Astrocyte (in vitro differentiated cells and primary cell): ENCODE measurements around the gene SENP1.

Experiments
- EZH2 ChIP-seq: IDR thresholded peaks from 2 replicates; pipeline ENCODE4 v1.6.1; 2012; ENCODE audit warnings: mild to moderate bottlenecking, low read length, inconsistent platforms; ENCODE audit not compliant: insufficient read depth
- TF ChIP-seq, protein P1 (sequence below): IDR thresholded peaks from 2 replicates; pipeline ENCODE4 v1.5.1; 2011; ENCODE audit warnings: low read depth, mild to moderate bottlenecking, inconsistent platforms, low read length, moderate library complexity; ENCODE audit not compliant: insufficient read depth

DNA sequence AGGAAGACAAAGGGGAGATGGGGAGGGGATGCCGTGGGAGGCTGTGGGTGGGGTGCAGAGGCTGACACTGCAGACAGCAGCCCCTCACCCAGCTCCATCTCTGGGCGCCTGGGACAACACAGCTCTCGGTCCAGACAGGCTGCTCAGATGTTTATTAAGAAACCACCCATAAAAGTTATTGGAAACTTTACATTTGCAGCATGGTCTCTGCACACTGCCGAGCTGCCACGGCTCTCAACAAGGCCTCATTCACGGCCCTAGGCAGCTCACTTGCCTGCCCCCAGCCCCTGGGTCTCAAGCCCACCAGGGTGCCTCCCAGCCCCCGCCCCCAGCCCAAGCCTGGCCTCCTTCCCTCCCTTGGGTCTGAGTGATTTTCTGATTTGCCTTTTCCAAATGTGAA lies 80.6 kb downstream of the SENP1 start:
- TF ChIP-seq, protein P1, sequence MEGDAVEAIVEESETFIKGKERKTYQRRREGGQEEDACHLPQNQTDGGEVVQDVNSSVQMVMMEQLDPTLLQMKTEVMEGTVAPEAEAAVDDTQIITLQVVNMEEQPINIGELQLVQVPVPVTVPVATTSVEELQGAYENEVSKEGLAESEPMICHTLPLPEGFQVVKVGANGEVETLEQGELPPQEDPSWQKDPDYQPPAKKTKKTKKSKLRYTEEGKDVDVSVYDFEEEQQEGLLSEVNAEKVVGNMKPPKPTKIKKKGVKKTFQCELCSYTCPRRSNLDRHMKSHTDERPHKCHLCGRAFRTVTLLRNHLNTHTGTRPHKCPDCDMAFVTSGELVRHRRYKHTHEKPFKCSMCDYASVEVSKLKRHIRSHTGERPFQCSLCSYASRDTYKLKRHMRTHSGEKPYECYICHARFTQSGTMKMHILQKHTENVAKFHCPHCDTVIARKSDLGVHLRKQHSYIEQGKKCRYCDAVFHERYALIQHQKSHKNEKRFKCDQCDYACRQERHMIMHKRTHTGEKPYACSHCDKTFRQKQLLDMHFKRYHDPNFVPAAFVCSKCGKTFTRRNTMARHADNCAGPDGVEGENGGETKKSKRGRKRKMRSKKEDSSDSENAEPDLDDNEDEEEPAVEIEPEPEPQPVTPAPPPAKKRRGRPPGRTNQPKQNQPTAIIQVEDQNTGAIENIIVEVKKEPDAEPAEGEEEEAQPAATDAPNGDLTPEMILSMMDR: no peak
- TF ChIP-seq EZH2: no peak
